GM12865 (cell line): ENCODE measurements around the gene IQCM.

Source experiments
- DNase-seq: peaks from one replicate; pipeline ENCODE4 v3.0.0; 2010; ENCODE audit warnings: low read depth
- H3K4me3 ChIP-seq: 2 replicates; pipeline ENCODE4 v1.5.1; 2011; ENCODE audit warnings: mild to moderate bottlenecking, low read depth, low read length, control low read depth
- TF ChIP-seq, protein P1 (sequence below): IDR thresholded peaks from 2 replicates; pipeline ENCODE4 v1.5.1; 2011; ENCODE audit warnings: low read length, control low read depth, low read depth, inconsistent platforms; ENCODE audit not compliant: insufficient read depth; ENCODE audit errors: missing control alignments

The IQCM gene

DNA sequence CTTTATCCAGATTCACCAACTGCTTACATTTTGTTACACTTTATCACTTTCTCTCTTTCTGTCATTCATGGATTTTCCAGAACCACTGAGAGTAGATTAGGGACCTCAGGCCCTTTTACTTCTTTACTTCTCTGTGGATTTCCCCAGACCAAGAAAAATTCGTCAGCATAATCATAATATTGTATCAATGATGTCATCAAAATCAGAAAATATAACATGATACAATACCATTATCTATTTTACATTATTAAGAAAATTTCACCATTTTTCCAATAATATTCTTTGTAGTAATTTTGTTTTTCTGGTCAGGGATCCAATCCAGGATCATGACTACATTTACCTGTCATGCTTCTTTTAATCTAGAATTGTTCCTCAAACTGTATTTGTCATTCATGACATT, 494.2 kb downstream of the IQCM start:
- DNase-seq: no peak
- TF ChIP-seq, protein P1, sequence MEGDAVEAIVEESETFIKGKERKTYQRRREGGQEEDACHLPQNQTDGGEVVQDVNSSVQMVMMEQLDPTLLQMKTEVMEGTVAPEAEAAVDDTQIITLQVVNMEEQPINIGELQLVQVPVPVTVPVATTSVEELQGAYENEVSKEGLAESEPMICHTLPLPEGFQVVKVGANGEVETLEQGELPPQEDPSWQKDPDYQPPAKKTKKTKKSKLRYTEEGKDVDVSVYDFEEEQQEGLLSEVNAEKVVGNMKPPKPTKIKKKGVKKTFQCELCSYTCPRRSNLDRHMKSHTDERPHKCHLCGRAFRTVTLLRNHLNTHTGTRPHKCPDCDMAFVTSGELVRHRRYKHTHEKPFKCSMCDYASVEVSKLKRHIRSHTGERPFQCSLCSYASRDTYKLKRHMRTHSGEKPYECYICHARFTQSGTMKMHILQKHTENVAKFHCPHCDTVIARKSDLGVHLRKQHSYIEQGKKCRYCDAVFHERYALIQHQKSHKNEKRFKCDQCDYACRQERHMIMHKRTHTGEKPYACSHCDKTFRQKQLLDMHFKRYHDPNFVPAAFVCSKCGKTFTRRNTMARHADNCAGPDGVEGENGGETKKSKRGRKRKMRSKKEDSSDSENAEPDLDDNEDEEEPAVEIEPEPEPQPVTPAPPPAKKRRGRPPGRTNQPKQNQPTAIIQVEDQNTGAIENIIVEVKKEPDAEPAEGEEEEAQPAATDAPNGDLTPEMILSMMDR: no peak
- H3K4me3 ChIP-seq: no peak overlapping the region

DNA sequence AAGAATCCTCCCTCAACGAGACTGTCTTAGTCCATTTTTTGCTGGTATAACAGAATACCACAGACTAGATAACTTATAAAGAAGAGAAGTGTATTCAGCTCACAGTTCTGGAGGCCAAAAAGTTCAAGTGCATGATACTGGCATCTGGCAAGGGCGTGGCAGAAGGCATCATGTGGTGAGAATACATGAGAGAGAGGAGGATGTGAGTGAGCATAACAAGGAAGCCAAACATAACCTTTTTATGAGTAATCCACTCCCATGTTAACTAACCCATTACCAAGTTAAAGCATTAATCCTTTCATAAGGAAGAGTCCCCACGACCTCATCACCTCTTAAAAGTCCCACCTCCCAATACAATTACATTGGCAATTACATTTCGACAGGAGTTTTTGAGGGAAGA, 504.6 kb downstream of the IQCM start:
- TF ChIP-seq, protein P1: no peak
- no peak overlapping the region for H3K4me3 ChIP-seq
- DNase-seq: no peak

DNA sequence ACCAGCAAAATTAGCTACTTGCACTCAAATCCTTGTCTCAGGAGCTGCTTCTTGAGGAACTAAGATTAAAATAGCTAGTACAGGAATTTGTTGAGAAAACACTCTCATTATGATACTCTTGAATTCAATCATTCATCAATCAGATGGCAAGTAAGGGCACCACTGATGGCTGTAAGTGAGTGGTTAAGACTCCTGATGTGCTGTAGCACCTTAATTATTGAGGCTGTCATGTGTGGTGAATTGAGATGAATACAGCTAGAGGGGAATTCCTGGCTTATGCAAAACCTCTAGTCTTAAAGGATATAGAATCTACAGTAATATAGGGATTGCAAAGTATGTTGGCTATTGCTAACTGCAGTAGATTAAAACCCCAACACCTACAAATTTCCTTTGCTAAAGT, 509.1 kb downstream of the IQCM start:
- TF ChIP-seq, protein P1: no peak
- DNase-seq: peak; percentile 3
- no peak overlapping the region for H3K4me3 ChIP-seq
